Ishikawa (cell line): Measurements from ENCODE around the gene ADAM11.

ENCODE experiments used
- CEBPB ChIP-seq: IDR thresholded peaks from 2 replicates; pipeline ENCODE4 v1.6.1; 2012
- CREB1 ChIP-seq: IDR thresholded peaks from 2 replicates; pipeline ENCODE4 v1.6.1; 2012; ENCODE audit warnings: low read depth
- EGR1 ChIP-seq: IDR thresholded peaks from 2 replicates; pipeline ENCODE4 v1.6.1; 2012
- EP300 ChIP-seq: IDR thresholded peaks from 2 replicates; pipeline ENCODE4 v1.6.1; 2012; ENCODE audit warnings: borderline replicate concordance
- FOXM1 ChIP-seq: IDR thresholded peaks from 2 replicates; pipeline ENCODE4 v1.6.1; 2012; ENCODE audit warnings: low read depth, borderline replicate concordance
- NFIC ChIP-seq: IDR thresholded peaks from 2 replicates; pipeline ENCODE4 v1.6.1; 2012
- RAD21 ChIP-seq: IDR thresholded peaks from 2 replicates; pipeline ENCODE4 v1.6.1; 2012; ENCODE audit warnings: low read depth
- TAF1 ChIP-seq: IDR thresholded peaks from 2 replicates; pipeline ENCODE4 v1.6.1; 2012; ENCODE audit warnings: low read depth, mild to moderate bottlenecking
- TCF12 ChIP-seq: IDR thresholded peaks from 2 replicates; pipeline ENCODE4 v1.6.1; 2012; ENCODE audit warnings: low read depth
- TEAD4 ChIP-seq: IDR thresholded peaks from 2 replicates; pipeline ENCODE4 v1.6.1; 2012
- YY1 ChIP-seq: IDR thresholded peaks from 2 replicates; pipeline ENCODE4 v1.6.1; 2012; ENCODE audit warnings: low read depth
- ZBTB7A ChIP-seq: IDR thresholded peaks from 2 replicates; pipeline ENCODE4 v1.6.1; 2012; ENCODE audit warnings: low read depth
- TF ChIP-seq, protein P1 (sequence below): IDR thresholded peaks from 2 replicates; pipeline ENCODE4 v1.6.1; 2012; ENCODE audit warnings: low read depth, mild to moderate bottlenecking
- TF ChIP-seq, protein P2 (sequence below): IDR thresholded peaks from 2 replicates; pipeline ENCODE4 v1.6.1; 2012
- TF ChIP-seq, protein P3 (sequence below): IDR thresholded peaks from 2 replicates; pipeline ENCODE4 v1.6.1; 2012

The ADAM11 gene

DNA sequence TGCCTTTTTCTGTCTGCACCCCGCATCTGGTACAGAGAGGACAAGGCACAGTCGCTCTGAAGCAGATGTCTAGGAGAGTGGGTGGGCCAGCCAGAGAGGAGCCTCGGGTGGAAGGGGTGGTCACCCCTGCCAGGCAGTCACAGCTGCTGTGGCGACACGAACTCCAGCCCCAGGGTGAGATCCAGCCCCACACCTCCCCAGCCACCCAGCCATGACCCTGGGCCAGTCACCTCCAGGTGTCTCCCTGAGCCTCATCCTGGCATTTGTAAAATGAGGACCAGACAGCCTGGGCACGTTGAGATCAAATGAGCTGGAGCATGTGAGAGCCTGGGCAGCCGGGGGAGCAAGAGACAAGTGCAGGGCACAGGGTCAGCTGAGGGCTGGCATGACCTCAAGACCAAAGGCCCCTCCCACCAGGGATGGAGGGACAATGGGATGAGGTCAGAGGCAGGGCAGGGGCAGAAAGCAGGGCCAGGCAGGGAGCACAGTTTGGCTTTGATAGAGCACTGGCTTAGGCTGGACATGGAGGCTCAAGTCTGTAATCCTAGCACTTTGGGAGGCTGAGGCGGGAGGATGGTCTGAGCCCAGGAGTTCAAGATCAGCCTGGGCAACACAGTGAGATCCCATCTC, 7.7 kb downstream of the ADAM11 start:
- TF ChIP-seq ZBTB7A (no peak), CEBPB (no peak), TCF12 (no peak), YY1 (no peak), NFIC (no peak), TEAD4 (no peak), TAF1 (no peak), EGR1 (no peak), EP300 (no peak)
- TF ChIP-seq, protein P1, sequence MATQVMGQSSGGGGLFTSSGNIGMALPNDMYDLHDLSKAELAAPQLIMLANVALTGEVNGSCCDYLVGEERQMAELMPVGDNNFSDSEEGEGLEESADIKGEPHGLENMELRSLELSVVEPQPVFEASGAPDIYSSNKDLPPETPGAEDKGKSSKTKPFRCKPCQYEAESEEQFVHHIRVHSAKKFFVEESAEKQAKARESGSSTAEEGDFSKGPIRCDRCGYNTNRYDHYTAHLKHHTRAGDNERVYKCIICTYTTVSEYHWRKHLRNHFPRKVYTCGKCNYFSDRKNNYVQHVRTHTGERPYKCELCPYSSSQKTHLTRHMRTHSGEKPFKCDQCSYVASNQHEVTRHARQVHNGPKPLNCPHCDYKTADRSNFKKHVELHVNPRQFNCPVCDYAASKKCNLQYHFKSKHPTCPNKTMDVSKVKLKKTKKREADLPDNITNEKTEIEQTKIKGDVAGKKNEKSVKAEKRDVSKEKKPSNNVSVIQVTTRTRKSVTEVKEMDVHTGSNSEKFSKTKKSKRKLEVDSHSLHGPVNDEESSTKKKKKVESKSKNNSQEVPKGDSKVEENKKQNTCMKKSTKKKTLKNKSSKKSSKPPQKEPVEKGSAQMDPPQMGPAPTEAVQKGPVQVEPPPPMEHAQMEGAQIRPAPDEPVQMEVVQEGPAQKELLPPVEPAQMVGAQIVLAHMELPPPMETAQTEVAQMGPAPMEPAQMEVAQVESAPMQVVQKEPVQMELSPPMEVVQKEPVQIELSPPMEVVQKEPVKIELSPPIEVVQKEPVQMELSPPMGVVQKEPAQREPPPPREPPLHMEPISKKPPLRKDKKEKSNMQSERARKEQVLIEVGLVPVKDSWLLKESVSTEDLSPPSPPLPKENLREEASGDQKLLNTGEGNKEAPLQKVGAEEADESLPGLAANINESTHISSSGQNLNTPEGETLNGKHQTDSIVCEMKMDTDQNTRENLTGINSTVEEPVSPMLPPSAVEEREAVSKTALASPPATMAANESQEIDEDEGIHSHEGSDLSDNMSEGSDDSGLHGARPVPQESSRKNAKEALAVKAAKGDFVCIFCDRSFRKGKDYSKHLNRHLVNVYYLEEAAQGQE, result no peak
- TF ChIP-seq, protein P2, sequence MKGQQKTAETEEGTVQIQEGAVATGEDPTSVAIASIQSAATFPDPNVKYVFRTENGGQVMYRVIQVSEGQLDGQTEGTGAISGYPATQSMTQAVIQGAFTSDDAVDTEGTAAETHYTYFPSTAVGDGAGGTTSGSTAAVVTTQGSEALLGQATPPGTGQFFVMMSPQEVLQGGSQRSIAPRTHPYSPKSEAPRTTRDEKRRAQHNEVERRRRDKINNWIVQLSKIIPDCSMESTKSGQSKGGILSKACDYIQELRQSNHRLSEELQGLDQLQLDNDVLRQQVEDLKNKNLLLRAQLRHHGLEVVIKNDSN, result no peak

DNA sequence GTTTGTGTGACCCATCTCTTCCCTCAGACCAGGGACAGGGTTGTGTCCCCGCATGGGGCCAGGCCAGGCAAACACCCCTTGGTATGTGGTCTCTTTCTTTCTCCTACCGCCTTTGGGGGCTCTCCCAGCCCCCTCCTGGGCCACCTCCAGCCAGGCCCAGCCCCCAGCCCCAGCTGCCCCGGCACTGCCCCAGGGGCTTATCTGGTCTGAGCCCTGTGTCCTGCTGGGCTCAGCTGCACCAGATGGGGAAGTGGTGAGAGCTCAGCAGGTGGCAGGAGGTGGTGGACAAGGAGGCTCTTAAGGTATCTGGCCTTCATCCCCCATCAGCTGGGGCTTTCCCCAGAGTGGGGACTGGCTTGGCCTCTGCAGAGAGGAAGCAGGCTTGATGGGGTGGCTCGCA, 8.7 kb downstream of the ADAM11 start:
- no peak for TF ChIP-seq CEBPB
- TF ChIP-seq EP300, result no peak
- no peak for TF ChIP-seq EGR1
- TF ChIP-seq, protein P2, result no peak
- no peak for TF ChIP-seq TAF1
- TF ChIP-seq YY1, result no peak
- no peak for TF ChIP-seq RAD21
- TF ChIP-seq NFIC, result no peak
- no peak for TF ChIP-seq FOXM1

DNA sequence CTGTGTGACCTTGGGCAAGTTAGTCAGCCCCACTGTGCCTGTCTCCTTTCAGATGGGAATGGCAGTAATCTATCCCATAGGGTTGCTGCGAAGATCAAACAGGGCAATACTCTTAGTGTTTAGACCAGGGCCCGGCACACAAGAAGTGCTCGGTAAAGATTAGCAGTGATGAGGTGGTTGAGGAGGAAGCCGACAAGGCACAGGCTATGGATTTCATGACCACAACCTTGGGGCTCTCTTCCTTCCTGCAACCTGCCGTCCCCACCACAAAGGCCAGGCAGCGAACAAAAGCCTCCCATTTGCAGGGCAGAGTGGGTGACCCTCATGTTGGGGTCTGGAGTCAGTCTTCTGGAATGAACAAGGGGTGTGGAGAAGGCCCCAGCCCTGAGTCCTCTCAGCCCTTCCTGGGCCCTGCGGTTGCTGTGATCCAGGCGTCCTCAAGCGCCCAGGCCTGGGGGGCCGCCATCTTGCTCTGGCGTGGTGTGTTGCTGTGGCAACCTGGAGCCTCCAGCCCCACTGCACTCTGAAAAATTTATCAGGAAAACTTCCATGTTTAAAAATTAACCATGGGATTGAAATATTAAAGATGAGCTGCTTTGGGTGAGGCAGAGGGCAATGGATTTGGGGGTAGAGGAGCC, 9.8 kb downstream of the ADAM11 start:
- TF ChIP-seq, protein P3, sequence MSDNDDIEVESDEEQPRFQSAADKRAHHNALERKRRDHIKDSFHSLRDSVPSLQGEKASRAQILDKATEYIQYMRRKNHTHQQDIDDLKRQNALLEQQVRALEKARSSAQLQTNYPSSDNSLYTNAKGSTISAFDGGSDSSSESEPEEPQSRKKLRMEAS, result no peak
- TF ChIP-seq CREB1 (no peak), NFIC (no peak), YY1 (no peak), EP300 (no peak), TAF1 (no peak), RAD21 (no peak), EGR1 (no peak), CEBPB (no peak), ZBTB7A (no peak)
- TF ChIP-seq, protein P2, result no peak

DNA sequence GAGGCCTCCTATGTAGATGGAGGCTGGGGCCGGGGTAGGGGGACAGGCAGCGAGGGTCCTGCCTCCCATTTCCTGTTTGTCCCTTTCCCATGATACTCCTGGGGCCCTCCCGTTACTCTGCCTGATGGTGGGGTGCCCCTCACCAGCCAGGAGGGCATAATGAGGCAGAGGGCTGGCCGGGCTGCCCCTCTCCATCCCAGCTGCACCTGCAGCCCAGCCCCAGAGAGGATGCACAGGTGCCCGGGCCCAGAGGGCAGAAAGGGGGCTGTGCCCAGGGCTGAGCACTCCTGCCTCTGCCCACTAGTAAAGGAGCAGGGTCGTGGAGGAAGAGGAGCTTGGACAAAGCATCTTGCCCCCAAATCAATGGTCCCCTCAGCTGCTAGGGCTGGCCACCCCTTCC, 10.4 kb downstream of the ADAM11 start:
- no peak for TF ChIP-seq CREB1
- TF ChIP-seq, protein P2, result no peak
- no peak for TF ChIP-seq EP300
- TF ChIP-seq RAD21, result no peak
- no peak for TF ChIP-seq EGR1
- TF ChIP-seq, protein P3, result no peak
- no peak for TF ChIP-seq NFIC
- TF ChIP-seq TCF12, result no peak
- no peak for TF ChIP-seq ZBTB7A
- TF ChIP-seq TEAD4, result no peak
- no peak for TF ChIP-seq TAF1
- TF ChIP-seq YY1, result no peak
- no peak for TF ChIP-seq CEBPB
- no peak for TF ChIP-seq FOXM1
- TF ChIP-seq, protein P1, result no peak

DNA sequence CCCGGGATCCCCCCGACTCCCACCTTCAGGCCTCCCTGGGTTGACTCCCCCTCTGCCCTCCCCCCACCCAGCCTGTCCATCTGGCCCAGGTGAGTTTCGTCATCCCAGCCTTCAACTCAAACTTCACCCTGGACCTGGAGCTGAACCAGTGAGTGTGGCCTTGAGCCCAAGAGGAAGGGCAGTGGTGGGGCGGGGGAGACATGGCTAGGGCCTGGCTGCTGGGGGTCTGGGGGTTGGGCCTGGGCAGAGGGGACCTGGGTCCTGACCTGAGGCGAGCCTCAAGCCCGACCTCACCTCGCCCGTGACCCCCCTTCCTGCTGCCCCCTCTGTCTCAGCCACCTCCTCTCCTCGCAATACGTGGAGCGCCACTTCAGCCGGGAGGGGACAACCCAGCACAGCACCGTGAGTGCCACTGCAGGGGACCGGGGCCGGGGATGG, 10.9 kb downstream of the ADAM11 start:
- TF ChIP-seq, protein P1, result no peak
- TF ChIP-seq FOXM1 (no peak), TCF12 (no peak), CEBPB (no peak)
